Left ventricle myocardium superior (tissue), 1 donor: ENCODE measurements around the gene NRG3. TPM values are rescaled to one million over a fixed set of nuclear protein-coding genes. Genes with fewer than 3 reads are reported as not detected.
A peak's percentile ranks its signal among the peaks of the same experiment; 100 is the strongest.

Source experiments
- ATAC-seq: fragments of 200-7000 bp; cut with Tn5 transposase; one replicate; pipeline ENCODE4 v1.9.1; 2020; ENCODE audit warnings: mild to moderate bottlenecking, moderate library complexity
- DNase-seq: peaks from one replicate; pipeline ENCODE4 v3.0.0-alpha.2; 2020
- intact Hi-C: fragments of 100-400 bp; cut with micrococcal nuclease; formaldehyde crosslinking; loops from one replicate; pipeline ENCODE4 v1.11.0; 2022
- total RNA-seq: library from RNA; stranded (reverse); fragmentation: NEBNext Ultra II Directional; extraction: Animal tissue kit (Norgen Biotek cat#: 25700); gene quantifications from one replicate; pipeline ENCODE4 v1.2.1, GENCODE V29; 2021
- donor health status: DM: no; HTN: yes; CAD: no; lungs with severe emphysema.

NRG3 gene
- total RNA-seq, 1 donor from 2014 or later = 0.15 TPM

GRCh38 chr10:82171899-82172298 lies 296.9 kb downstream of the NRG3 start:
- DNase-seq = no peak
- no peak for ATAC-seq
- intact Hi-C loops = no loop called here

- intact Hi-C loops = no loop called here
- DNase-seq (no peak), ATAC-seq (no peak)
Observed at GRCh38 chr10:82176587-82176986, 301.6 kb downstream of the NRG3 start.

- ATAC-seq (no peak), DNase-seq (no peak)
- intact Hi-C loops = no loop called here
Observed at GRCh38 chr10:82190432-82191260, 315.7 kb downstream of the NRG3 start.

- no peak for DNase-seq
- intact Hi-C loops = no loop called here
- ATAC-seq = no peak
Observed at GRCh38 chr10:82191653-82192052, 316.7 kb downstream of the NRG3 start.

- intact Hi-C loops = no loop called here
Observed at GRCh38 chr10:82192665-82193064, 317.7 kb downstream of the NRG3 start.

GRCh38 chr10:82194419-82194818 lies 319.4 kb downstream of the NRG3 start:
- DNase-seq (no peak), ATAC-seq (no peak)
- intact Hi-C loops = no loop called here

More at GRCh38 chr10:82192665-82193064, 317.7 kb downstream of the NRG3 start:
- DNase-seq = no peak
- no peak for ATAC-seq

- intact Hi-C loops = no loop called here
- no peak for DNase-seq
- peak; percentile 23 for ATAC-seq
Observed at GRCh38 chr10:82206831-82207230, 331.8 kb downstream of the NRG3 start.

- intact Hi-C loops = no loop called here
- DNase-seq = no peak
- no peak for ATAC-seq
Observed at GRCh38 chr10:82208726-82209125, 333.7 kb downstream of the NRG3 start.

- intact Hi-C loops = no loop called here
- ATAC-seq (no peak), DNase-seq (no peak)
Observed at GRCh38 chr10:82210331-82210730, 335.3 kb downstream of the NRG3 start.

GRCh38 chr10:82211346-82211745 lies 336.4 kb downstream of the NRG3 start:
- ATAC-seq (peak; percentile 28), DNase-seq (no peak)
- intact Hi-C loops = no loop called here

- intact Hi-C loops = no loop called here
- DNase-seq (no peak), ATAC-seq (no peak)
Observed at GRCh38 chr10:82212753-82213152, 337.8 kb downstream of the NRG3 start.

GRCh38 chr10:82213784-82214183 lies 338.8 kb downstream of the NRG3 start:
- intact Hi-C loops = no loop called here
- ATAC-seq = no peak
- DNase-seq = no peak

GRCh38 chr10:82221056-82221455 lies 346.1 kb downstream of the NRG3 start:
- intact Hi-C loops = no loop called here
- no peak for ATAC-seq
- no peak for DNase-seq

GRCh38 chr10:82221601-82222149 lies 346.7 kb downstream of the NRG3 start:
- ATAC-seq (no peak), DNase-seq (no peak)
- intact Hi-C loops = no loop called here

GRCh38 chr10:82228701-82229100 lies 353.7 kb downstream of the NRG3 start:
- no peak for ATAC-seq
- intact Hi-C loops = no loop called here
- no peak for DNase-seq

GRCh38 chr10:82234173-82234572 lies 359.2 kb downstream of the NRG3 start:
- intact Hi-C loops = no loop called here
- no peak for DNase-seq
- no peak for ATAC-seq

- DNase-seq (no peak), ATAC-seq (no peak)
- intact Hi-C loops = no loop called here
Observed at GRCh38 chr10:82236084-82236731, 361.2 kb downstream of the NRG3 start.

- intact Hi-C loops = no loop called here
- DNase-seq (no peak), ATAC-seq (no peak)
Observed at GRCh38 chr10:82238291-82238690, 363.3 kb downstream of the NRG3 start.

GRCh38 chr10:82240408-82240807 lies 365.4 kb downstream of the NRG3 start:
- intact Hi-C loops = no loop called here
- no peak for ATAC-seq
- no peak for DNase-seq

- ATAC-seq = no peak
- DNase-seq = no peak
- intact Hi-C loops = no loop called here
Observed at GRCh38 chr10:82242778-82243177, 367.8 kb downstream of the NRG3 start.

GRCh38 chr10:82245157-82245556 lies 370.2 kb downstream of the NRG3 start:
- intact Hi-C loops = no loop called here
- DNase-seq (no peak), ATAC-seq (no peak)
